Stimulated activated CD4-positive, alpha-beta T cell treated with anti-CD3 and anti-CD28 coated beads, TNF-alpha, amount 100 ng/mL, for 1 hour (primary cell): ENCODE data around the gene GALNT11.
"Not testable (repeated sequence)": the region's sequence is repeated elsewhere in the genome, so short reads cannot be mapped to it uniquely, and the experiment has no call there.

ENCODE experiments used
- DNase-seq, 3 donors: peaks; one replicate each; pipeline ENCODE4 v3.0.0-alpha.2; 2020; ENCODE audit warnings: low read depth in 3 of 3, low spot score in 1 of 3

Gene GALNT11

DNA sequence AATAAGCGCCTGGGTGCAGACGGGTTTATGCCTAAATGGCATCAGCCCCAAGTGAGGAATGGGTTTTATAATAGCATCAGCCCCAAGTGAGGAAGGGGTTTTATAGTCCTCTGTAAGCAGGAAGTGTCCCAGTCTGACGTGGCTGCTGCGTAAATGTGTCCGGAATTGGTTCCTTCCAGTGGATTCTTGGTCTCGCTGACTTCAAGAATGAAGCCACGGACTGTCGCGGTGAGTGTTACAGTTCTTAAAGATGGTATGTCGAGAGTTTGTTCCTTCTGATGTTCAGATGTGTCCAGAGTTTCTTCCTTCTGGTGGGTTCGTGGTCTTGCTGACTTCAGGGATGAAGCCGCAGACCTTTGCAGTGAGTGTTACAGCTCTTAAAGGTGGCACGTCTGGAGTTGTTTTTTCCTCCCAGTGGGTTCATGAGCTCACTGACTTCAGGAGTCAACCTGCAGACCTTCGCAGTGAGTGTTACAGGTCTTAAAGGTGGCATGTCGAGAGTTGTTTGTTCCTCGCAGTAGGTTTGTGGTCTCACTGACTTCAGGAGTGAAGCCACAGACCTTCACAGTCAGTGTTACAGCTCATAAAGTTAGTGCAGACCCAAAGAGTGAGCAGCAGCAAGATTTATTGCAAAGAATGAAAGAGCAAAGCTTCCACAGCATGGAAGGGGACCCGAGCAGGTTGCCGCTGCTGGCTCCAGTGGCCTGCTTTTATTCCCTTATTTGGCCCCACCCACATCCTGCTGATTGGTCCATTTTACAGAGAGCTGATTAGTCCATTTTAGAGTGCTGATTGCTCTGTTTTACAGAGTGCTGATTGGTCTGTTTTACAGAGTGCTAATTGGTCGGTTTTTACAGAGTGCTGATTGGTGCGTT is 2.3 kb downstream of the GALNT11 start:
- not testable (repeated sequence) for DNase-seq

- DNase-seq: not testable (repeated sequence)
Observed at GRCh38 chr7:152030059-152030458, 4.6 kb downstream of the GALNT11 start.

DNA sequence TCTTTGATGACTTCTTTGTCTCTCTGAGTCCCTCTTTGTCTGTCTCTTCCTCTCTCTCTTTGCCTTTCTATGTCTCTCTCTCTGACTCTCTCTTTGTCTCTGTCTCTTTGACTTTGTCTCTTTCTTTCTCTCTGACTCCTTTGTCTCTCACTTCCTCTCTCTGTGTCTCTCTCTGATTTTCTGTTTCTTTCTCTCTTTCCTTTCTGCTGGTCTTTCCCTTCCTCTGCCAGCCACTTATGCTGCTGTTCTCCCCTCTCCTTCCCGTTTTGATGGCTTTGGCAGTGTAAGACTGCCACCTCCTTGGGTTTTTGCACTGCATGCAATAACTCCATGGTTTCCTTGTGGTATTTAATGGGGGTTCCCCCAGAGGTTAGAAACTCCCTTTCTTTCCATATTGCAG is 5.2 kb downstream of the GALNT11 start:
- DNase-seq: not testable (repeated sequence)

DNA sequence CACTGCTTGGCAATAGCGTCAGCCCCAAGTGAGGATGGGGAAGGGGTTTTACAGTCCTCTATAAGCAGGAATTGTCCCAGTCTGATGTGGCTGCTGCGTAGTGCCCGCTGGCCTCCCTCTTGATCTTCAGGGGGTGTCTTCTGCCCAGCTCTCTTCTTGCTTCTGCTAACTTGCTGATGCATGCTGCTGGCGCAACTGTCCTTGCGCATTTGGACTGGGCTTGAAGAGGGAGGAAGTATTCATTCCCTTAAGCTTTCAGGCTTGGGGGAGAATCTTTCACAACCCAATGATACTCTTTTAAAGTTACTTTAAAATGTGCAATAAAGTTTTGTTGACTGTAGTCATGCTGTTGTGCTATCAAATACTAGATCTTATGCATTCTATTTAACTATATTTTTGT is 10.3 kb downstream of the GALNT11 start:
- no peak for DNase-seq

DNA sequence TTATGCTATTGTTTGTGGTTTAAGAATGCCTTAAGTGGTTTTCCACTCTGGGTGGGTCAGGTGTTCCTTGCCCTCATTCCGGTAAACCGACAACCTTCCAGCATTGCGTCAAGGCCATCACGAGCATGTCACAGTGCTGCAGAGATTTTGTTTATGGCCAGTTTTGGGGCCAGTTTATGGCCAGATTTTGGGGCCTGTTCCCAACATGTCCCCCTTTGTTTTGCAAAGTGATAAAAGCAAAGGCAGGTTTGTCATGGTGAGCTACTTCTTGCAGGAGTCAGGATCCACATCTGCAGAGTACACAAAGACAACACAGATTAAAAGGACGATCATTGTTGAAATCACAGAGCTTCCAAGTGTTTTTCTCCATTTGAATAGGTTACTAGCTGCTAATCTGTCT is 12.9 kb downstream of the GALNT11 start:
- DNase-seq: not testable (repeated sequence)

DNA sequence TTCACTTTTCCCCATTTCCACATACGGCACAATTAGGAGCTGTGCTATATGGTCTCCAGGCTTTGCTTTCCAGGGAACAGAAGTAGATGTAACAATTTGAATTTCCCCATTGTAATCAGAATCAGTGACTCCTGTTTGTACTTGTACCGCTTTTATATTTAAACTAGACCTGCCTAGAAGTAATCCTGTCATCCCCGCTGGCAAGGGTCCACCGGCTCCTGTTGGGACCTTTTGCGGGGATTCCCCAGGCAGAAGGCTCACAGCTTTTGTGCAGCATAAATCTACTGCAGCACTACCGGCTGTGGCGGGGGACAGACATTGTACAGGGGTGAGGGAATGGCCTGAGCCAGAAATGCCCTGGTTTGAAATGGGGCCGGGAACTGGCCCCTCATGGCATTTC is 17.6 kb downstream of the GALNT11 start:
- DNase-seq: not testable (repeated sequence)

DNA sequence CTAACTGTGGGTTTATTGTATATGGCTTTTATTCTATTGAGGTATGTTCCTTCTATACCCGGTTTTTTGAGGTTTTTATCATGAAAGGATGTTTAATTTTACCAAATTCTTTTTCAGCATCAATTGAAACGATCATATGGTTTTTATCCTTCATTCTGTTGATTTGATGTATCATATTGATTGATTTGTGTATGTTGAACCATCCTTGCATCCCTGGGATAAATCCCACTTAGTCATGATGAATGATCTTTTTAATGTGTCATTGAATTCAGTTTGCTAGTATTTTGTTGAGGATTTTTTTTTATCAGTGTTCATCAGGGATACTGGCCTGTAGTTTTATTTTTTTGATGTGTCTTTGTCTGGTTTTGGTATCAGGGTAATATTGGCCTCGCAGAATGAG is 19.4 kb downstream of the GALNT11 start:
- not testable (repeated sequence) for DNase-seq

GRCh38 chr7:152046531-152046930 is 21.1 kb downstream of the GALNT11 start:
- no peak for DNase-seq

DNA sequence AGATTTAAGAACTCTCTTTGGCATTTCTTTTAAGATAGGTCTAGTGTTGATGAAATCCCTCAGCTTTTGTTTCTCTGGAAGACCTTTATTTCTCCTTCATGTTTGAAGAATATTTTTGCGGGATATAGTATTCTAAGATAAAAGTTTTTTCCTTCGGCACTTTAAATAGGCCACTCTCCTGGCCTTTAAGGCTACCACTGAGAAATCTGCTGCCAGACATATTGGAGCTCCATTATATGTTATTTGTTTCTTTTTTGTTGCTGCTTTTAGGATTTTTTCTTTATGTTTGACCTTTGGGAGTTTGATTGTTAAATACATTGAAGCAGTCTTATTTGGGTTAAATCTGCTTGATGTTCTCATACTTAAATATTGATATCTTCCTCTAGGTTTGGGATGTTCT is 22.6 kb downstream of the GALNT11 start:
- no peak for DNase-seq

DNA sequence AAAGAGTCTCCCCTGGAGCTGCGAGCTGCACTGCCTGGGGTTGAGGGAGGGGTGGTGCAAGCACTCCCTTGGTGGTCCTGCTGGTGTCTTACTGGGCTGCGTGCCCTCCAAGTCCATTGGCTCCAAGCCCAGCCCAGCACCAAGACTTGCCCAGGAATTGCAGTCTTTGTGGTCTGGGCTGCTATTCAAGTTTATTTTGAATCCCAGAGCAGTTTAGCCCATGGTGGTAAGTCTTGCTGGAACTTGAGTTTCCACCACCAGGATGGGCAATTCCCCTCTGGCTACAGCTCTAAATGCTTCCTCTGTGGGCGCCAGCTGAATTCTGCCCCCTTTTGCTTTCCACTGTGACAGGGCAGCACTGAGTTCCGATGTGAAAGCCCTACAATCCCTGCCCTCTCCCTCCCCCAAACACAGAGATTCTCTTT is 25.1 kb downstream of the GALNT11 start:
- DNase-seq: no peak

DNA sequence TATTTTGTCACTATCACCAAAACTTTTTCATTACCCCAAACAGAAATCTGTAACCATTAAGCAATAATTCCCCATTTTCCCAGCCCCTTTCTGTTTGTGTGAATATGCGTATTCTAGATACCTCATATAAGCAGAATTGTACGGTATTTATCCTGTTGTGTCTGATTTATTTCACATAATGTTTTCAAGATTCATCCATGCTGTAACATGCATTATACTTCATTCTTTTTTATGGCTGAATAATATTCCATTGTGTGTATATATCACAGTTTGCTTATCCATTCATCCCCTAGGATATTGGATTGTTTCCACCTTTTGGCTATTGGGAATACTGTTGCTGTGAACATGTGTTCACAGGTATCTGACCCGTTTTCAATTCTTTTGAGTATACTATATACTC is 26.5 kb downstream of the GALNT11 start:
- DNase-seq: no peak

DNA sequence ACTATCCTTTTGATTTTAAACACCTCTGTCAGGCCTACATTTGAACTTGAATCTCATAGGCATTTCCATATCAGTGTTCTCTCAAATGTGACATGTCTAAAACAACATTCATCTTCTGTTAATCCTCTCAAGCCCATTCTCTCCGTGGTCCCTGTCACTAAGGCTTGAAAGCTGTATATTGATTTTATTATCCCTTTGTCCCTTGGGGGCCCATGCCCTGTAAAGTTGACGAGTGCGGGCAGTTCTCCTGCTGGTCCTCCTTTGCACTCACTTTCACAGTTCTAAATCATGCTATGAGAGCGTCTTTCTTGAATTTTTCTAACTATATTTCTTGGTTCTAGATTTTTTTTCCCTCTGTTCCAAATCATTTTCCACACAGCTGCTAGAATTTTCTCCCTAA is 27.3 kb downstream of the GALNT11 start:
- no peak for DNase-seq

DNA sequence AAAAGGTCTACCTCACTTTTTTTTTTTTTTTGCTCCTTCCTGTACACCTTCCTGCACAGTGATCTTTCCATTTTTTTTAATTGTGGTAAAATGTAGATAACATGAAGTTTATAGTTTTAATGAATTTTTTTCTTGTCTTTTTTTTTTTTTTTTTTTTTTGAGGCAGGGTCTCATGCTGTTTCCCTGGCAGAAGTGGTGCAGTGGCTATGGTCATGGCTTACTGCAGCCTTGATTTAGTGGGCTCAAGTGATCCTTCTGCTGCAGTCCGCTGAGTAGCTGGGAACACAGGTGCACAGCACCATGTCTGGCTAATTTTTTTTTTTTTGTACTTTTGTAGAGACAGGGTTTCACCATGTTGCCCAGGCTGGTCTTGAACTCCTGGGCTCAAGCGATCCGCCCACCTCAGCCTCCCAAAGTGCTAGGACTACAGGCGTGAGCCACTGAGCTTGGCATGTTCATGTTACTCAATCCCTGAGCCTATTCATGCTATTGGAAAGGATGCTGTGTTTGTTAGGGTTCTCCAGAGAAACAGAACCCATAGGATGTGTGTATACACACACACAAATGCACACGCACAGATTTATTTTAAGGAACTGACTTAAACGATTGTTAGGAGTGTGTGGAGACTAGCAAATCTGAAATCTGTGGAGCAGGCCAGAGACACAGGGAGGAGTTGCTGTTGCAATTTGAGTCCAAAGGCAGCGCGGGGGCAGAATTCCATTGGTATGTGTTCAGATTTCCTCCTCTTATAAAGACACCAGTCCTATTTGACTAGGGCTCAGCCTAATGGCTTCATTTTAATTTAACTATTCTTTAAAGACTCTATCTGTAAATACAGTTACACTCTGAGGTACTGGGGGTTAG is 29.1 kb downstream of the GALNT11 start:
- no peak for DNase-seq

- no peak for DNase-seq
Observed at GRCh38 chr7:152056621-152057274, 31.3 kb downstream of the GALNT11 start.

GRCh38 chr7:152059311-152059710 is 33.8 kb downstream of the GALNT11 start:
- no peak for DNase-seq

- not testable (repeated sequence) for DNase-seq
Observed at GRCh38 chr7:152061086-152061485, 35.6 kb downstream of the GALNT11 start.

DNA sequence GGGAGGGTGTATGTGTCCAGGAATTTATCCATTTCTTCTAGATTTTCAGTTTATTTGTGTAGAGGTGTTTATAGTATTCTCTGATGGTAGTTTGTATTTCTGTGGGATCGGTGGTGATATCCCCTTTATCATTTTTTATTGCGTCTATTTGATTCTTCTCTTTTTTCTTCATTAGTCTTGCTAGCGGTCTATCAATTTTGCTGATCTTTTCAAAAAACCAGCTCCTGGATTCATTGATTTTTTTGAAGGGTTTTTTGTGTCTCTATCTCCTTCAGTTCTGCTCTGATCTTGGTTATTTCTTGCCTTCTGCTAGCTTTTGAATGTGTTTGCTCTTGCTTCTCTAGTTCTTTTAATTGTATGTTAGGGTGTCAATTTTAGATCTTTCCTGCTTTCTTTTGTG is 37.7 kb downstream of the GALNT11 start:
- not testable (repeated sequence) for DNase-seq

- not testable (repeated sequence) for DNase-seq
Observed at GRCh38 chr7:152063821-152064220, 38.3 kb downstream of the GALNT11 start.

DNA sequence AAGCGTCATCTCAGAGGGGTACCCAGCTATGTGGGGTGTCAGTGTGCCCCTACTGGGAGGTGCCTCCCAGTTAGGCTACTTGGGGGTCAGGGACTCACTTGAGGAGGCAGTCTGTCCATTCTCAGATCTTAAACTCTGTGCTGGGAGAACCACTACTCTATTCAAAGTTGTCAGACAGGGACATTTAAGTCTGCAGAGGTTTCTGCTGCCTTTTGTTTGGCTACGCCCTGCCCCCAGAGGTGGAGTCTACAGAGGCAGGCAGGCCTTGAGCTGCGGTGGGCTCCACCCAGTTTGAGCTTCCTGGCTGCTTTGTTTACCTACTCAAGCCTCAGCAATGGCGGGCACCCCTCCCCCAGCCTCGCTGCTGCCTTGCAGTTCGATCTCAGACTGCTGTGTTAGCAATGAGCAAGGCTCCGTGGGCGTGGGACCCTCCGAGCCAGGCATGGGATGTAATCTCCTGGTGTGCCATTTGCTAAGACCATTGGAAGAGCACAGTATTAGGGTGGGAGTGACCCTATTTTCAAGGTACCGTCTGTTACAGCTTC is 40.4 kb downstream of the GALNT11 start:
- DNase-seq: not testable (repeated sequence)

DNA sequence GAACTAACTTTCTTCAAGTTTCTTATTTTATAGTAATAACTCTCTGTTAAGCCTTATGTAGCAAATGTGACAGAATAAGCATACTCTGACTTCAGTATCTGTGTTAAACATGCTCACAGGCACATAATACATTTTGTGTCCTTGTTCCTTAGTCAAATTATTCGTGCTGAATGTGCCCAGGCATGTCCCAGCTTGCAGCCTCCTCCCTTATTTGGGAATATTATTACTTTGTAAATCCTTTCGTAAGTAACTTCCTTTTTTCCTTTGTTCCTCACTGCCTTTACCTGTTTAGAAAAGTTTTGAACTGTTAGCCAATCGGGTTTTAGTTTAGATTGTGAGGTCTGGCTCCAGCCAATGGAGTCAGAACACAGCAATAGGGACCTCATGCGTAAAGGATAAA is 46.9 kb downstream of the GALNT11 start:
- no peak for DNase-seq

DNA sequence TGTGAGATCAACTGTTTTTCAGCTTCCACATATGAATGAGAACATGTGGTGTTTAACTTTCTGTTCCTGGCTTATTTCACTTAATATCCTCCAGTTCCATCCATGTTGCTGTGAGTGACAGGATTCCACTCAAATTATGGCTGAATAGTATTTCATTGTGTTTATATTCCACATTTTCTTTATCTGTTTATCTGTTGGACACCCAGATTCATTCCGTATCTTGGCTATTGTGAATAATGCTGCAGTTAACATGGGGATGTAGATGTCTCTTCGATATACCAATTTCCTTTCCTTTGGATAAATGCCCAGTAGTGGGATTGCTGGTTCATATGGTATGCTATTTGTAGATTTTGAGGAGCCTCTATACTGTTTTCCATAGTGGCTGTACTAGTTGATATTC is 47.9 kb downstream of the GALNT11 start:
- no peak for DNase-seq
